Endothelial cell (in vitro differentiated cells): Measurements from ENCODE around the gene IFIT2. TPM values are rescaled to one million over a fixed set of nuclear protein-coding genes. Genes with fewer than 3 reads are reported as not detected.

Source experiments
- DNase-seq: peaks from one replicate; pipeline ENCODE4 v3.0.0; 2021; ENCODE audit warnings: low spot score
- H3K27ac Mint-ChIP-seq: one replicate; pipeline ENCODE4 v1.8.0; 2021; ENCODE audit warnings: mixed read lengths, inconsistent platforms; ENCODE audit not compliant: unreplicated experiment
- H3K27me3 Mint-ChIP-seq: one replicate; pipeline ENCODE4 v1.8.0; 2021; ENCODE audit warnings: mild to moderate bottlenecking, moderate library complexity, mixed read lengths, inconsistent platforms; ENCODE audit not compliant: unreplicated experiment
- H3K36me3 Mint-ChIP-seq: one replicate; pipeline ENCODE4 v1.8.0; 2021; ENCODE audit warnings: mild to moderate bottlenecking, low read depth, mixed read lengths, inconsistent platforms; ENCODE audit not compliant: unreplicated experiment
- H3K4me1 Mint-ChIP-seq: one replicate; pipeline ENCODE4 v1.8.0; 2021; ENCODE audit warnings: mild to moderate bottlenecking, mixed read lengths, inconsistent platforms; ENCODE audit not compliant: unreplicated experiment
- H3K4me3 Mint-ChIP-seq: one replicate; pipeline ENCODE4 v1.8.0; 2021; ENCODE audit warnings: mild to moderate bottlenecking, mixed read lengths, inconsistent platforms; ENCODE audit not compliant: unreplicated experiment
- H3K9me3 Mint-ChIP-seq: one replicate; pipeline ENCODE4 v1.8.0; 2021; ENCODE audit warnings: mixed read lengths, inconsistent platforms; ENCODE audit not compliant: unreplicated experiment
- CTCF ChIP-seq: fragments of 200-600 bp; sonication (generic); IDR thresholded peaks from one replicate; pipeline ENCODE4 v1.5.0; 2021; ENCODE audit warnings: antibody characterized with exemption; ENCODE audit not compliant: unreplicated experiment
- total RNA-seq: library from RNA; stranded (reverse); fragmentation: NEBNext Ultra II Directional; extraction: Animal tissue kit (Norgen Biotek cat#: 25700); gene quantifications from one replicate; pipeline ENCODE4 v1.2.1, GENCODE V29; 2021; ENCODE audit not compliant: unreplicated experiment

The IFIT2 gene
- total RNA-seq, 1 donor from 2014 or later: 0.80 TPM

- no peaks in the 10 kb centered on the region for H3K27me3 Mint-ChIP-seq
Measured at GRCh38 chr10:89256962-89257361, 44.9 kb upstream of the IFIT2 start.

GRCh38 chr10:89257581-89257980 lies 44.3 kb upstream of the IFIT2 start:
- no peak overlapping the region for H3K4me3 Mint-ChIP-seq
- peaks cover 12% of the 10 kb centered on the region for H3K4me1 Mint-ChIP-seq
- DNase-seq: no peak
- H3K27me3 Mint-ChIP-seq: no peaks in the 10 kb centered on the region
- H3K36me3 Mint-ChIP-seq: peaks cover 13% of the 10 kb centered on the region
- no peak for TF ChIP-seq CTCF
- peaks cover 5% of the 10 kb centered on the region for H3K9me3 Mint-ChIP-seq
- no peak overlapping the region for H3K27ac Mint-ChIP-seq

More at GRCh38 chr10:89256962-89257361, 44.9 kb upstream of the IFIT2 start:
- DNase-seq: no peak
- peaks cover 11% of the 10 kb centered on the region for H3K4me1 Mint-ChIP-seq
- H3K36me3 Mint-ChIP-seq: peaks cover 13% of the 10 kb centered on the region
- no peak overlapping the region for H3K4me3 Mint-ChIP-seq
- TF ChIP-seq CTCF: no peak
- peaks cover 5% of the 10 kb centered on the region for H3K9me3 Mint-ChIP-seq
- no peak overlapping the region for H3K27ac Mint-ChIP-seq

- H3K27ac Mint-ChIP-seq: no peak overlapping the region
- H3K4me1 Mint-ChIP-seq: peaks cover 12% of the 10 kb centered on the region
- H3K9me3 Mint-ChIP-seq: peaks cover 5% of the 10 kb centered on the region
- H3K36me3 Mint-ChIP-seq: peaks cover 7% of the 10 kb centered on the region
- DNase-seq: no peak
- no peak overlapping the region for H3K4me3 Mint-ChIP-seq
- no peak for TF ChIP-seq CTCF
- H3K27me3 Mint-ChIP-seq: no peaks in the 10 kb centered on the region
Measured at GRCh38 chr10:89258881-89259280, 43.0 kb upstream of the IFIT2 start.

- DNase-seq: no peak
Measured at GRCh38 chr10:89262086-89263051, 39.5 kb upstream of the IFIT2 start.

More at GRCh38 chr10:89262086-89263051, 39.5 kb upstream of the IFIT2 start:
- Mint-ChIP-seq H3K27ac (no peak overlapping the region), H3K4me3 (no peak overlapping the region), H3K9me3 (no peaks in the 10 kb centered on the region), H3K36me3 (no peaks in the 10 kb centered on the region), H3K4me1 (peaks cover 15% of the 10 kb centered on the region), H3K27me3 (peaks cover 1% of the 10 kb centered on the region)
- TF ChIP-seq CTCF: no peak
